IMR-90 (cell line): ENCODE results near the gene PRAC1. TPM values are rescaled to one million over a fixed set of nuclear protein-coding genes. Genes with fewer than 3 reads are reported as not detected.
A peak's percentile ranks its signal among the peaks of the same experiment; 100 is the strongest.

Source experiments
- ATAC-seq: fragments of 200-7000 bp; cut with Tn5 transposase; 2 replicates; pipeline ENCODE4 v1.9.1; 2020; ENCODE audit warnings: low read depth, mild to moderate bottlenecking, moderate library complexity
- BruUV-seq: library from RNA; stranded (reverse); fragments of 400-500 nt; replicated peaks from 2 replicates; lab custom pipeline; 2021; lab: Mats Ljungman, UMichigan
- CTCF ChIA-PET: fragments of 300-600 bp; formaldehyde crosslinking; extraction: SDS; loops from one replicate; lab custom pipeline; 2021; ENCODE audit warnings: antibody characterized with exemption; lab: Yijun Ruan, JAX
- POLR2A ChIA-PET: fragments of 300-600 bp; sonication (Branson Sonifier 250); formaldehyde crosslinking; loops from one replicate; lab custom pipeline; 2022; ENCODE audit warnings: antibody characterized with exemption; ENCODE audit not compliant: unreplicated experiment; lab: Charles Lee
- DNase-seq: peaks from one replicate; pipeline ENCODE4 v3.0.0; 2013
- H2AFZ ChIP-seq: replicated peaks from 2 replicates; pipeline ENCODE3; 2013; ENCODE audit warnings: low read length, mild to moderate bottlenecking; ENCODE audit not compliant: poor library complexity
- H2AK5ac ChIP-seq: 2 replicates; pipeline ENCODE4 v1.6.1; 2013; ENCODE audit warnings: low read depth, low read length, inconsistent platforms
- H2AK9ac ChIP-seq: replicated peaks from 2 replicates; pipeline ENCODE3; 2013; ENCODE audit warnings: mild to moderate bottlenecking, low read depth, low read length, moderate library complexity; ENCODE audit not compliant: poor library complexity
- H2BK120ac ChIP-seq: 2 replicates; pipeline ENCODE4 v1.6.1; 2013; ENCODE audit warnings: low read depth, low read length, inconsistent platforms
- H2BK15ac ChIP-seq: 3 replicates; pipeline ENCODE4 v1.6.1; 2013; ENCODE audit warnings: low read depth, low read length, inconsistent platforms
- H2BK20ac ChIP-seq: 2 replicates; pipeline ENCODE4 v1.6.1; 2013; ENCODE audit warnings: low read depth, mild to moderate bottlenecking, inconsistent platforms, low read length, moderate library complexity
- H2BK5ac ChIP-seq: 2 replicates; pipeline ENCODE4 v1.6.1; 2013; ENCODE audit warnings: mild to moderate bottlenecking, low read depth, low read length, inconsistent platforms; ENCODE audit not compliant: poor library complexity, severe bottlenecking
- H3K14ac ChIP-seq: replicated peaks from 2 replicates; pipeline ENCODE4 v1.6.1; 2013; ENCODE audit warnings: low read depth, low read length, inconsistent platforms
- H3K18ac ChIP-seq: 2 replicates; pipeline ENCODE4 v1.6.1; 2013; ENCODE audit warnings: low read depth, low read length, control low read depth
- H3K23ac ChIP-seq: 2 replicates; pipeline ENCODE4 v1.6.1; 2013; ENCODE audit warnings: low read depth, low read length, inconsistent platforms
- H3K27ac ChIP-seq: 2 replicates; pipeline ENCODE4 v1.5.1; 2013; ENCODE audit warnings: mild to moderate bottlenecking, control low read depth, low read length; ENCODE audit not compliant: insufficient read depth
- H3K27me3 ChIP-seq: 2 replicates; pipeline ENCODE4 v1.6.1; 2013; ENCODE audit warnings: low read length; ENCODE audit not compliant: control insufficient read depth, insufficient read depth
- H3K36me3 ChIP-seq: 2 replicates; pipeline ENCODE4 v1.6.1; 2013; ENCODE audit warnings: low read length, mixed read lengths; ENCODE audit not compliant: control insufficient read depth, insufficient read depth
- H3K4ac ChIP-seq: 2 replicates; pipeline ENCODE4 v1.6.1; 2013; ENCODE audit warnings: low read depth, low read length, inconsistent platforms
- H3K4me1 ChIP-seq: 2 replicates; pipeline ENCODE4 v1.6.1; 2013; ENCODE audit warnings: low read length, mixed read lengths; ENCODE audit not compliant: control insufficient read depth, insufficient read depth
- H3K4me2 ChIP-seq: 2 replicates; pipeline ENCODE4 v1.6.1; 2013; ENCODE audit warnings: low read depth, mild to moderate bottlenecking, control low read depth, low read length, moderate library complexity
- H3K4me3 ChIP-seq: 2 replicates; pipeline ENCODE4 v1.5.1; 2013; ENCODE audit warnings: low read depth, mild to moderate bottlenecking, control low read depth, low read length, moderate library complexity; ENCODE audit not compliant: insufficient read depth
- H3K56ac ChIP-seq: 2 replicates; pipeline ENCODE4 v1.6.1; 2013; ENCODE audit warnings: low read length, inconsistent platforms; ENCODE audit not compliant: insufficient read depth; ENCODE audit errors: extremely low read depth
- H3K79me1 ChIP-seq, 2 experiments: 2 replicates each; pipeline ENCODE4 v1.6.1; 2013; ENCODE audit warnings: low read length in 2 of 2, inconsistent platforms in 1 of 2, low read depth in 1 of 2
- H3K9ac ChIP-seq: 2 replicates; pipeline ENCODE4 v1.6.1; 2013; ENCODE audit warnings: low read depth, low read length, control low read depth
- H3K9me1 ChIP-seq: 2 replicates; pipeline ENCODE4 v1.6.1; 2013; ENCODE audit warnings: low read length, inconsistent platforms; ENCODE audit not compliant: insufficient read depth
- H3K9me3 ChIP-seq: 2 replicates; pipeline ENCODE4 v1.6.1; 2013; ENCODE audit warnings: low read length; ENCODE audit not compliant: control insufficient read depth, insufficient read depth
- H4K20me1 ChIP-seq: 2 replicates; pipeline ENCODE4 v1.6.1; 2013; ENCODE audit warnings: low read length, inconsistent platforms; ENCODE audit not compliant: insufficient read depth
- H4K5ac ChIP-seq: 2 replicates; pipeline ENCODE4 v1.6.1; 2013; ENCODE audit warnings: mild to moderate bottlenecking, low read depth, low read length, control low read depth
- H4K8ac ChIP-seq, 2 experiments: 2 replicates each; pipeline ENCODE4 v1.6.1; 2013; ENCODE audit warnings: low read depth in 2 of 2, low read length in 2 of 2, control low read depth in 1 of 2, inconsistent platforms in 1 of 2
- H4K91ac ChIP-seq: 2 replicates; pipeline ENCODE4 v1.6.1; 2013; ENCODE audit warnings: low read depth, low read length, inconsistent platforms; ENCODE audit not compliant: insufficient read depth
- BHLHE40 ChIP-seq: fragments of 150-350 bp; IDR thresholded peaks from 2 replicates; pipeline ENCODE4 v1.6.1; 2016; ENCODE audit warnings: mild to moderate bottlenecking, low read depth, low read length
- CEBPB ChIP-seq: IDR thresholded peaks from 2 replicates; pipeline ENCODE4 v1.6.1; 2012; ENCODE audit warnings: low read depth, low read length, improper control_type of control experiment
- CHD1 ChIP-seq: IDR thresholded peaks from 2 replicates; pipeline ENCODE4 v1.6.1; 2012; ENCODE audit warnings: low read depth, low read length, improper control_type of control experiment
- CTCF ChIP-seq: conservative IDR thresholded peaks from 2 replicates; pipeline ENCODE4 v1.5.1; 2012; ENCODE audit warnings: mild to moderate bottlenecking, low read depth, low read length, improper control_type of control experiment
- ELK1 ChIP-seq: fragments of 150-350 bp; IDR thresholded peaks from 2 replicates; pipeline ENCODE4 v1.6.1; 2016; ENCODE audit warnings: low read depth, mild to moderate bottlenecking, low read length, moderate library complexity, borderline replicate concordance
- FOS ChIP-seq: fragments of 150-350 bp; IDR thresholded peaks from 2 replicates; pipeline ENCODE4 v1.6.1; 2016; ENCODE audit warnings: low read depth, low read length
- MAFK ChIP-seq: IDR thresholded peaks from 2 replicates; pipeline ENCODE4 v1.6.1; 2012; ENCODE audit warnings: low read depth, low read length, improper control_type of control experiment
- MAZ ChIP-seq: IDR thresholded peaks from 2 replicates; pipeline ENCODE4 v1.6.1; 2012; ENCODE audit warnings: low read depth, mild to moderate bottlenecking, low read length, improper control_type of control experiment, moderate library complexity, borderline replicate concordance
- MXI1 ChIP-seq: IDR thresholded peaks from 2 replicates; pipeline ENCODE4 v1.6.1; 2012; ENCODE audit warnings: low read depth, mild to moderate bottlenecking, low read length, moderate library complexity, borderline replicate concordance
- POLR2A ChIP-seq: IDR thresholded peaks from 2 replicates; pipeline ENCODE4 v1.6.1; 2012; ENCODE audit warnings: mild to moderate bottlenecking, low read depth, low read length
- RAD21 ChIP-seq: IDR thresholded peaks from 2 replicates; pipeline ENCODE4 v1.6.1; 2012; ENCODE audit warnings: low read length, improper control_type of control experiment
- RCOR1 ChIP-seq: IDR thresholded peaks from 2 replicates; pipeline ENCODE4 v1.6.1; 2012; ENCODE audit warnings: mild to moderate bottlenecking, low read length, improper control_type of control experiment; ENCODE audit not compliant: insufficient replicate concordance
- SMC3 ChIP-seq: fragments of 150-350 bp; IDR thresholded peaks from 2 replicates; pipeline ENCODE4 v1.6.1; 2016; ENCODE audit warnings: low read depth, mild to moderate bottlenecking, antibody characterized with exemption, low read length, moderate library complexity
- WGBS, 2 experiments: methylation state at CpG; one replicate each; pipeline versions ENCODE4 v1.1.5 to v1.1.7; 2013; ENCODE audit warnings: missing lambda C conversion rate in 2 of 2; ENCODE audit not compliant: insufficient read length in 1 of 2; ENCODE audit errors: extremely low coverage in 2 of 2; 5-methylcytosine and 5-hydroxymethylcytosine counted together
- dilution Hi-C: fragments of 300-500 bp; cut with HindIII; formaldehyde crosslinking; loops from one replicate; pipeline ENCODE4 v1.14.3; 2018; ENCODE audit warnings: low sequenced_read_pairs; ENCODE audit not compliant: unreplicated experiment
- in situ Hi-C: fragments of 300-500 bp; cut with MboI; formaldehyde crosslinking; loops from 3 replicates; pipeline ENCODE4 v1.14.3; 2019; ENCODE audit warnings: low sequenced_read_pairs, inconsistent platforms, mixed read lengths
- intact Hi-C: fragments of 100-400 bp; cut with micrococcal nuclease; formaldehyde crosslinking; loops from 2 replicates; pipeline ENCODE4 v1.10.0; 2022
- polyA plus RNA-seq, 3 experiments: library from polyadenylated mRNA; depleted of rRNA; stranded (reverse); fragments of >200 nt; gene quantifications; 2 replicates each; pipeline ENCODE4 v1.2.3, GENCODE V29; 2012; ENCODE audit warnings: low replicate concordance in 1 of 3
- total RNA-seq: library from RNA; depleted of rRNA; stranded (reverse); fragments of >200 nt; gene quantifications from 2 replicates; pipeline ENCODE4 v1.2.3, GENCODE V29; 2012

Gene PRAC1
- total and polyA plus RNA-seq, 2 of the 4 experiments (the other 2 are of a cell fraction) = not detected

DNA sequence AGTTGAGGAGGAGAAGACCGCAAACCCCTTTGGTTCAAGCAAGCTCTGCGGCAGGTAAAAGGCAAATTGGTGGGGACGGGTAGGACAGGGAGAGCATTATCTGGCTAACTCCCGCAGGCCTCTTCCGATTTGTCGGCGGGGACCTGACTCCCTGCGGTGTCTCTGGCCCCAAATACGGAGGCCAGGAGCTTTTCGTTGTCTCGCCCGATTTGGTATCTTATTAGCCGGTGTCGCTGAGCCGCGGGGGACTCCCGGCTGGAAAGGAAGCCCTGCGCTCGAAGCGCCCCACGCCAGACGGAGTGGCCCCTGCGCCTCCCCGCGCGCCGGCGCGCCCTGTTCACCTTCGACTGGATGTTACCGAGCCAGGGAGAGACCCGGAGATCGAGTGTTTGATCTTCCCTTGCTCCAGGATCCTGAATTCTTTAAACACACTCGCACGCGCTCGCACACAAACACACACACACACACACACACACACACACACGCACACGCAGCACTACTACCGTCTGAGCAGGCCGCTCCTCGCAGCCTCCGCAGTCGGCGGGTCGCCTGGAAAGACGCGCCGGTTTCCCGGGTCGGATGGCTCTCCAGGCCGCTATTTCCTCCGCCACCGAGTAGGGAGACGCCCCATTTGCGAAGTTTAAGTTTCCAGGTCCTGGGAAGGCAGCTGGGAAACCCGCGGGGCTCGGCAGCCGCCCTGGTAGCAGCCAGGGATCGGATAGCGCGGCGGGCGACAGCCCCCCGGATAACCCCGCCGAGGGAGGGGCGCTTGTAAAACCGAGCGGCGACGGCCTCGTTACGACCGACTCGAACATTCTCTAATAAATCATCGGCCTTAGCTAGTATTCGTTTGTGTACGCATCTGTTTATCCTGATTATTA lies 3.3 kb downstream of the PRAC1 start:
- Histone ChIP-seq H4K91ac (no peak overlapping the region), H3K79me1 (no peaks in the 10 kb centered on the region), H3K36me3 (no peaks in the 10 kb centered on the region), H2AFZ (peak overlapping the region; percentile 46), H2BK20ac (no peak overlapping the region), H2BK120ac (no peak overlapping the region), H3K4ac (no peak overlapping the region), H4K20me1 (0 out of 2 replicates have a peak, but pooled peaks cover 8% of the 10 kb centered on the region), H3K4me1 (no peaks in the 10 kb centered on the region), H2BK5ac (no peak overlapping the region), H3K56ac (no peak overlapping the region), H3K4me3 (no peak overlapping the region), H3K9me3 (peaks cover 18% of the 10 kb centered on the region), H2AK9ac (no peak overlapping the region), H2BK15ac (no peak overlapping the region), H4K5ac (no peak overlapping the region), H2AK5ac (no peak overlapping the region), H3K23ac (no peak overlapping the region), H3K27ac (no peak overlapping the region), H3K4me2 (no peak overlapping the region), H4K8ac (no peak overlapping the region), H3K9me1 (no peaks in the 10 kb centered on the region), H3K14ac (no peak overlapping the region), H3K18ac (no peak overlapping the region), H3K9ac (no peak overlapping the region), H3K27me3 (peaks cover 81% of the 10 kb centered on the region)
- TF ChIP-seq POLR2A (no peak), RAD21 (no peak), CTCF (no peak), RCOR1 (no peak), BHLHE40 (no peak), MXI1 (no peak), FOS (no peak), MAFK (no peak), SMC3 (no peak), ELK1 (no peak), CEBPB (no peak), CHD1 (no peak), MAZ (no peak)
- ATAC-seq (no peak), DNase-seq (no peak)
- CTCF ChIA-PET = no interaction called here
- dilution Hi-C loops (no loop called here), intact Hi-C loops (no loop called here), in situ Hi-C loops (no loop called here)
- POLR2A ChIA-PET = no interaction called here
- 3% methylated on average over 21 of the region's 80 CpGs; no CpG with 5 or more reads in 1 of the 2 experiments for WGBS, 2 experiments
- no TSS peak for BruUV-seq
